ENCODE results near the gene RAB32.

RAB32 gene

DNA sequence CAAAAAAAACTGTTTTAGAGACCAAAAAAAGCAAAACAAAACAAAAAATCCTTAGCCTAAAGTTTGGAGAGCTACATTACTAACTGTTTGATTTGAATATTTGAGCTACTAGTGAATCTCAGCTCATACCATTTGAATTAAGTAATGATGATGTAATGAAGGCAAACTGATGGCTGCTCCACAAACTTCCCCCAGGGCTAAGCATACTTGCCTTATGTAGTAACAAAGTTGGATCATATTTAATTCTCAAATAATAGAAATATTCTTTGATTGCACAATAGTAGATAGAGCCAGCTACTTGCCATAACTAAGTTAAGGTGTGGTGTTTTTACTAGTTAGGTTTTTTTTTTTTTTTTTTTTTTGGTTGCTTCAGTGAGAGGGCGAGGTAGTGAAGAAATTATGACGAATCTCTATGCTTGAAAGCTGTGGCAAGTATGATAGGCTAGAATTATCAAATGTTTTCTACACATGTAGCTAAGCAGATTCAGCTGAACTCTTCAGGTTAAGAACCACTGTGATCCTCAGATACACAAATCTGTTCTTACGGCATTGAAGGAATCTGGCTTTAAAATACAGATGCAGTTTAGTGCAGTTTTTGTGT lies 2.9 kb downstream of the RAB32 start:
- Histone ChIP-seq H3K4me3 (ENCODE audit: insufficient read depth, low read length, poor library complexity, severe bottlenecking) (no peak overlapping the region), H3K4me2 (ENCODE audit: low read depth, low read length, poor library complexity, severe bottlenecking) (no peak overlapping the region)

DNA sequence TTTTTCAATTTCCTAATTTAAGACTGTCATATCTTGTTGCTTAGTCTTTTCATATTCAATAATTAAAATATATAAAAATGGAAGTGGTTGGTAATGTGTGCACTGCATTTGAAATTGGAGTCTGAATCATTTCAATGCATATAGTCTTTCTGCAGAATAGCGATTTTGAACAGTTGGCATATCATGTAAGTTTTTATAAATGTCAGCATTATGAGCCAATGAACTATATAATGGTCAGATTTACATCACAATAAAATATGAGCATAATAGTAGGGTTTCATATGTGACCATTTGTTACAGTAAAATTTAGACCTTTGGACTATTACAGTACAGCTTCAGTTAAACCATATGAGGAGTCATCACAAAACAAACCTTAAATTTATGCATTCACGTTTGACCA lies 4.3 kb downstream of the RAB32 start:
- H3K9ac ChIP-seq (ENCODE audit: low read length), result no peak overlapping the region
- H3K36me3 ChIP-seq (ENCODE audit: low read length), result no peaks in the 10 kb centered on the region
- no peak overlapping the region for H3K4me3 ChIP-seq (ENCODE audit: insufficient read depth, low read length, poor library complexity, severe bottlenecking)
- TF ChIP-seq, protein P1, sequence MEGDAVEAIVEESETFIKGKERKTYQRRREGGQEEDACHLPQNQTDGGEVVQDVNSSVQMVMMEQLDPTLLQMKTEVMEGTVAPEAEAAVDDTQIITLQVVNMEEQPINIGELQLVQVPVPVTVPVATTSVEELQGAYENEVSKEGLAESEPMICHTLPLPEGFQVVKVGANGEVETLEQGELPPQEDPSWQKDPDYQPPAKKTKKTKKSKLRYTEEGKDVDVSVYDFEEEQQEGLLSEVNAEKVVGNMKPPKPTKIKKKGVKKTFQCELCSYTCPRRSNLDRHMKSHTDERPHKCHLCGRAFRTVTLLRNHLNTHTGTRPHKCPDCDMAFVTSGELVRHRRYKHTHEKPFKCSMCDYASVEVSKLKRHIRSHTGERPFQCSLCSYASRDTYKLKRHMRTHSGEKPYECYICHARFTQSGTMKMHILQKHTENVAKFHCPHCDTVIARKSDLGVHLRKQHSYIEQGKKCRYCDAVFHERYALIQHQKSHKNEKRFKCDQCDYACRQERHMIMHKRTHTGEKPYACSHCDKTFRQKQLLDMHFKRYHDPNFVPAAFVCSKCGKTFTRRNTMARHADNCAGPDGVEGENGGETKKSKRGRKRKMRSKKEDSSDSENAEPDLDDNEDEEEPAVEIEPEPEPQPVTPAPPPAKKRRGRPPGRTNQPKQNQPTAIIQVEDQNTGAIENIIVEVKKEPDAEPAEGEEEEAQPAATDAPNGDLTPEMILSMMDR (IDR thresholded peaks at IDR 0.05; ENCODE audit: insufficient read depth, low read length, poor library complexity, severe bottlenecking), result no peak
- no peak for TF ChIP-seq EZH2phosphoT487 (conservative IDR thresholded peaks at IDR 0.05; ENCODE audit: low read length)
- no peaks in the 10 kb centered on the region for H3K9me3 ChIP-seq (ENCODE audit: insufficient read depth, low read length)
- no peak overlapping the region for H3K4me2 ChIP-seq (ENCODE audit: low read depth, low read length, poor library complexity, severe bottlenecking)
- H3K79me2 ChIP-seq (ENCODE audit: insufficient read depth, low read length), result no peaks in the 10 kb centered on the region
- no peak overlapping the region for H3K27ac ChIP-seq (ENCODE audit: low read depth, low read length)
- H2AFZ ChIP-seq (ENCODE audit: low read depth, low read length, severe bottlenecking), result no peak overlapping the region
- H3F3A ChIP-seq (ENCODE audit: insufficient read depth), result no peaks in the 10 kb centered on the region
- H3K9me2 ChIP-seq (replicated peaks; ENCODE audit: insufficient read depth, low read length), result no peaks in the 10 kb centered on the region
- no peaks in the 10 kb centered on the region for H4K20me1 ChIP-seq (ENCODE audit: low read depth, low read length)
- H3K27me3 ChIP-seq (ENCODE audit: low read length), result no peaks in the 10 kb centered on the region

More for the DNA sequence above, 2.9 kb downstream of the RAB32 start:
- no peaks in the 10 kb centered on the region for H3K79me2 ChIP-seq (ENCODE audit: insufficient read depth, low read length)
- no peaks in the 10 kb centered on the region for H4K20me1 ChIP-seq (ENCODE audit: low read depth, low read length)
- no peak for TF ChIP-seq EZH2phosphoT487 (conservative IDR thresholded peaks at IDR 0.05; ENCODE audit: low read length)
- TF ChIP-seq, protein P1 (IDR thresholded peaks at IDR 0.05; ENCODE audit: insufficient read depth, low read length, poor library complexity, severe bottlenecking), result no peak
- H3K9me2 ChIP-seq (replicated peaks; ENCODE audit: insufficient read depth, low read length), result no peaks in the 10 kb centered on the region
- H3K36me3 ChIP-seq (ENCODE audit: low read length), result no peaks in the 10 kb centered on the region
- H3F3A ChIP-seq (ENCODE audit: insufficient read depth), result no peaks in the 10 kb centered on the region
- no peak overlapping the region for H2AFZ ChIP-seq (ENCODE audit: low read depth, low read length, severe bottlenecking)
- no peaks in the 10 kb centered on the region for H3K27me3 ChIP-seq (ENCODE audit: low read length)
- no peak overlapping the region for H3K27ac ChIP-seq (ENCODE audit: low read depth, low read length)
- no peaks in the 10 kb centered on the region for H3K9me3 ChIP-seq (ENCODE audit: insufficient read depth, low read length)
- H3K9ac ChIP-seq (ENCODE audit: low read length), result no peak overlapping the region

DNA sequence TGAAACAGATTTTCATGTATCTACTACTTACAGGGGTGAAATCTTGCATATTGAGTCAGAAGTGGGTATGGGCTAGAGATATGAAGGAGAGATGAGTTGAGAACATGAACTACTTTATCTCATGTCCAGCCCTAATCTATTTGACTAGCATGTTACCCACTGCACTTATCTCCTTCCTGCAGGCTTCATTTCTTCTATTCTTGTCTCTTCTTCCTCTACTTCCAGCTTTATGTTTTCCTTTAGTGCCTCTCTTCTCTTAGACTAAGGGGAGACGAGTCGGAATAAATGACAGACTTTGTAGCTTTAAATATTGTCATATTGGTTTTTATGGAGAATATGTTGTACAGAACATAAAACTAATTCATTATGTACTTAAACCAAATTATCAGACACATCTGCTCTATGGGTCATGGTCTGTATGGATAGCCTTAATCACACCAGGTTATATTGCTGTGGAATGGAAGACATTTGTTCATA lies 5.3 kb downstream of the RAB32 start:
- Histone ChIP-seq H3K36me3 (ENCODE audit: low read length) (no peaks in the 10 kb centered on the region), H3K27ac (ENCODE audit: low read depth, low read length) (no peak overlapping the region), H3K4me3 (ENCODE audit: insufficient read depth, low read length, poor library complexity, severe bottlenecking) (no peak overlapping the region), H3K27me3 (ENCODE audit: low read length) (no peaks in the 10 kb centered on the region), H4K20me1 (ENCODE audit: low read depth, low read length) (no peaks in the 10 kb centered on the region), H3F3A (ENCODE audit: insufficient read depth) (no peaks in the 10 kb centered on the region), H3K9ac (ENCODE audit: low read length) (no peak overlapping the region), H3K9me3 (ENCODE audit: insufficient read depth, low read length) (no peaks in the 10 kb centered on the region), H2AFZ (ENCODE audit: low read depth, low read length, severe bottlenecking) (no peak overlapping the region), H3K79me2 (ENCODE audit: insufficient read depth, low read length) (no peaks in the 10 kb centered on the region), H3K9me2 (replicated peaks; ENCODE audit: insufficient read depth, low read length) (no peaks in the 10 kb centered on the region), H3K4me2 (ENCODE audit: low read depth, low read length, poor library complexity, severe bottlenecking) (no peak overlapping the region)
- TF ChIP-seq EZH2phosphoT487 (conservative IDR thresholded peaks at IDR 0.05; ENCODE audit: low read length), result no peak
- TF ChIP-seq, protein P1 (IDR thresholded peaks at IDR 0.05; ENCODE audit: insufficient read depth, low read length, poor library complexity, severe bottlenecking), result no peak

All from SU-DHL-6 (cell line).